HepG2 (cell line): Measurements from ENCODE around the gene ZNF333. TPM values are rescaled to one million over a fixed set of nuclear protein-coding genes. Genes with fewer than 3 reads are reported as not detected.
A peak's percentile ranks its signal among the peaks of the same experiment; 100 is the strongest.

Source experiments
- HNF4A ChIP-seq: sonication (generic); formaldehyde crosslinking; IDR thresholded peaks from 2 replicates; pipeline ENCODE4 v1.4.0; 2020; ENCODE audit warnings: missing genetic modification reagents
- HNF4G ChIP-seq, 2 experiments: sonication (generic) in 1 of 2; formaldehyde crosslinking in 1 of 2; IDR thresholded peaks; 2 replicates each; pipeline versions ENCODE4 v1.4.0 to v1.6.1; 2011 to 2020; ENCODE audit warnings: borderline replicate concordance in 2 of 2, low read depth in 2 of 2, mild to moderate bottlenecking in 2 of 2, low read length in 1 of 2, missing genetic modification reagents in 1 of 2, moderate library complexity in 1 of 2
- JUN ChIP-seq: sonication (generic); formaldehyde crosslinking; IDR thresholded peaks from 2 replicates; pipeline ENCODE4 v1.4.0; 2020; ENCODE audit warnings: mild to moderate bottlenecking, missing genetic modification reagents
- KLF6 ChIP-seq: IDR thresholded peaks from 2 replicates; pipeline ENCODE4 v1.8.0; 2016; ENCODE audit warnings: missing biosample characterization, missing genetic modification reagents
- KLF9 ChIP-seq: IDR thresholded peaks from 2 replicates; pipeline ENCODE4 v1.6.1; 2016; ENCODE audit warnings: low read depth
- MED13 ChIP-seq: sonication (generic); formaldehyde crosslinking; IDR thresholded peaks from 2 replicates; pipeline ENCODE4 v1.5.0; 2020; ENCODE audit warnings: missing genetic modification reagents
- MIER3 ChIP-seq: IDR thresholded peaks from 2 replicates; pipeline ENCODE4 v1.6.1; 2016; ENCODE audit warnings: missing compliant biosample characterization, borderline replicate concordance
- MTA1 ChIP-seq: sonication (generic); formaldehyde crosslinking; IDR thresholded peaks from 2 replicates; pipeline ENCODE4 v1.4.0; 2020; ENCODE audit warnings: missing genetic modification reagents, mild to moderate bottlenecking, borderline replicate concordance
- SETDB1 ChIP-seq: sonication (generic); formaldehyde crosslinking; IDR thresholded peaks from 2 replicates; pipeline ENCODE4 v1.5.1; 2020; ENCODE audit warnings: missing genetic modification reagents, mild to moderate bottlenecking, borderline replicate concordance
- SIN3B ChIP-seq: fragments of 150-350 bp; IDR thresholded peaks from 2 replicates; pipeline ENCODE4 v1.6.1; 2014; ENCODE audit warnings: low read length
- SMC3 ChIP-seq: IDR thresholded peaks from 2 replicates; pipeline ENCODE4 v1.6.1; 2011; ENCODE audit warnings: low read length, improper control_type of control experiment
- TAF1 ChIP-seq: sonication (generic); formaldehyde crosslinking; IDR thresholded peaks from 2 replicates; pipeline ENCODE4 v1.4.0; 2020; ENCODE audit warnings: missing genetic modification reagents
- THAP11 ChIP-seq: IDR thresholded peaks from 2 replicates; pipeline ENCODE4 v1.6.1; 2016; ENCODE audit warnings: missing biosample characterization, missing genetic modification reagents
- TMF1 ChIP-seq: sonication (generic); formaldehyde crosslinking; IDR thresholded peaks from 2 replicates; pipeline ENCODE4 v1.8.1; 2022; ENCODE audit warnings: low read depth, missing genetic modification reagents
- ZNF350 ChIP-seq: sonication (generic); formaldehyde crosslinking; IDR thresholded peaks from 2 replicates; pipeline ENCODE4 v1.4.0; 2020; ENCODE audit warnings: mild to moderate bottlenecking, low read depth, missing genetic modification reagents, borderline replicate concordance
- ZNF354B ChIP-seq: sonication (generic); formaldehyde crosslinking; IDR thresholded peaks from 2 replicates; pipeline ENCODE4 v1.8.0; 2022; ENCODE audit warnings: mild to moderate bottlenecking, missing genetic modification reagents
- ZNF484 ChIP-seq: sonication (generic); formaldehyde crosslinking; IDR thresholded peaks from 2 replicates; pipeline ENCODE4 v1.5.1; 2020; ENCODE audit warnings: mild to moderate bottlenecking, low read depth, missing genetic modification reagents, borderline replicate concordance
- ZNF792 ChIP-seq: IDR thresholded peaks from 2 replicates; pipeline ENCODE4 v1.6.1; 2016
- polyA plus RNA-seq, 8 experiments: library from polyadenylated mRNA; depleted of rRNA in 3 of 8; stranded (reverse) in 7 of 8; unstranded in 1 of 8; fragments of >200 nt; fragmentation: Illumina TruSeq in 4 of 8; extraction: Trizol in 4 of 8; gene quantifications; 2 replicates each; pipeline versions ENCODE4 v1.2.1 to v1.2.3, GENCODE V29; 2011 to 2016; ENCODE audit warnings: low read depth in 4 of 8, missing spikeins in 1 of 8, mixed read lengths in 1 of 8; ENCODE audit not compliant: insufficient read depth in 1 of 8
- total RNA-seq, 5 experiments: library from RNA; depleted of rRNA; stranded (reverse); fragments of >200 nt; fragmentation: Illumina TruSeq; extraction: Trizol; gene quantifications; 2 replicates each; pipeline ENCODE4 v1.2.3, GENCODE V29; 2016; ENCODE audit warnings: low read depth in 1 of 5
- TF ChIP-seq, protein P1 (sequence below): sonication (generic); formaldehyde crosslinking; IDR thresholded peaks from 2 replicates; pipeline ENCODE4 v1.4.0; 2020; ENCODE audit warnings: missing genetic modification reagents
- TF ChIP-seq, protein P2 (sequence below): sonication (generic); formaldehyde crosslinking; IDR thresholded peaks from 2 replicates; pipeline ENCODE4 v1.8.0; 2022; ENCODE audit warnings: missing genetic modification reagents, mild to moderate bottlenecking, moderate library complexity, borderline replicate concordance
- TF ChIP-seq, protein P3 (sequence below): sonication (generic); formaldehyde crosslinking; IDR thresholded peaks from 2 replicates; pipeline ENCODE4 v1.4.0; 2020; ENCODE audit warnings: missing genetic modification reagents, borderline replicate concordance
- TF ChIP-seq, protein P4 (sequence below): sonication (generic); formaldehyde crosslinking; conservative IDR thresholded peaks from 2 replicates; pipeline ENCODE4 v1.4.0; 2020; ENCODE audit warnings: missing genetic modification reagents
- TF ChIP-seq, protein P5 (sequence below): IDR thresholded peaks from 2 replicates; pipeline ENCODE4 v1.6.1; 2018; ENCODE audit warnings: missing genetic modification reagents

The ZNF333 gene
- total and polyA plus RNA-seq, 2 of the 13 experiments (the other 11 are each of a cell fraction or from before 2014, with no cell fraction given) = 3.4 to 6.4 TPM

DNA sequence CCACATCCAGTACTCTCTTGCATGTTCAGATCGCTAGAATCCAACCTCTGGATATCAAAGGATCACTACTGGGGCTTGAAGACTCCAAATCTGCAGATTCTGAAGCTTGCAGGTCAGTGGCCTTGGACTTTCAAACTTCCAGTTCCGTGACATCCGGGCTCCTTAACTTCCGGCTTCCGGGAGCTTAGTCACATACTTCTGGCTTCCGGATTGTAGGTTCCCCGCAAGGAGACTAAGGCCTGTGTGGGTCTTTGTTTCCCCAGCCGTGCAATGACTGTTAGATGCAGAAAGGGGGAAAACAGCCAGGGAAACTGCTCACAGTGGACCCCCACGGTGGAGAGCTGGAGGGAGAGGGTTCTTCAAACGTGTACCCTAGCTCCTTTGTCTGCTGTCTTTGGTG lies 41.4 kb downstream of the ZNF333 start (continued):
- TF ChIP-seq, protein P1, sequence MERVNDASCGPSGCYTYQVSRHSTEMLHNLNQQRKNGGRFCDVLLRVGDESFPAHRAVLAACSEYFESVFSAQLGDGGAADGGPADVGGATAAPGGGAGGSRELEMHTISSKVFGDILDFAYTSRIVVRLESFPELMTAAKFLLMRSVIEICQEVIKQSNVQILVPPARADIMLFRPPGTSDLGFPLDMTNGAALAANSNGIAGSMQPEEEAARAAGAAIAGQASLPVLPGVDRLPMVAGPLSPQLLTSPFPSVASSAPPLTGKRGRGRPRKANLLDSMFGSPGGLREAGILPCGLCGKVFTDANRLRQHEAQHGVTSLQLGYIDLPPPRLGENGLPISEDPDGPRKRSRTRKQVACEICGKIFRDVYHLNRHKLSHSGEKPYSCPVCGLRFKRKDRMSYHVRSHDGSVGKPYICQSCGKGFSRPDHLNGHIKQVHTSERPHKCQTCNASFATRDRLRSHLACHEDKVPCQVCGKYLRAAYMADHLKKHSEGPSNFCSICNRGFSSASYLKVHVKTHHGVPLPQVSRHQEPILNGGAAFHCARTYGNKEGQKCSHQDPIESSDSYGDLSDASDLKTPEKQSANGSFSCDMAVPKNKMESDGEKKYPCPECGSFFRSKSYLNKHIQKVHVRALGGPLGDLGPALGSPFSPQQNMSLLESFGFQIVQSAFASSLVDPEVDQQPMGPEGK = no peak
- TF ChIP-seq, protein P2, sequence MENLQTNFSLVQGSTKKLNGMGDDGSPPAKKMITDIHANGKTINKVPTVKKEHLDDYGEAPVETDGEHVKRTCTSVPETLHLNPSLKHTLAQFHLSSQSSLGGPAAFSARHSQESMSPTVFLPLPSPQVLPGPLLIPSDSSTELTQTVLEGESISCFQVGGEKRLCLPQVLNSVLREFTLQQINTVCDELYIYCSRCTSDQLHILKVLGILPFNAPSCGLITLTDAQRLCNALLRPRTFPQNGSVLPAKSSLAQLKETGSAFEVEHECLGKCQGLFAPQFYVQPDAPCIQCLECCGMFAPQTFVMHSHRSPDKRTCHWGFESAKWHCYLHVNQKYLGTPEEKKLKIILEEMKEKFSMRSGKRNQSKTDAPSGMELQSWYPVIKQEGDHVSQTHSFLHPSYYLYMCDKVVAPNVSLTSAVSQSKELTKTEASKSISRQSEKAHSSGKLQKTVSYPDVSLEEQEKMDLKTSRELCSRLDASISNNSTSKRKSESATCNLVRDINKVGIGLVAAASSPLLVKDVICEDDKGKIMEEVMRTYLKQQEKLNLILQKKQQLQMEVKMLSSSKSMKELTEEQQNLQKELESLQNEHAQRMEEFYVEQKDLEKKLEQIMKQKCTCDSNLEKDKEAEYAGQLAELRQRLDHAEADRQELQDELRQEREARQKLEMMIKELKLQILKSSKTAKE (CRISPR knock-in tag) = no peak
- TF ChIP-seq MED13 (CRISPR knock-in tag) = no peak
- 0 out of 2 replicates have a peak, but pooled peaks have one; percentile 14 for TF ChIP-seq TAF1 (CRISPR knock-in tag)
- TF ChIP-seq, protein P3, sequence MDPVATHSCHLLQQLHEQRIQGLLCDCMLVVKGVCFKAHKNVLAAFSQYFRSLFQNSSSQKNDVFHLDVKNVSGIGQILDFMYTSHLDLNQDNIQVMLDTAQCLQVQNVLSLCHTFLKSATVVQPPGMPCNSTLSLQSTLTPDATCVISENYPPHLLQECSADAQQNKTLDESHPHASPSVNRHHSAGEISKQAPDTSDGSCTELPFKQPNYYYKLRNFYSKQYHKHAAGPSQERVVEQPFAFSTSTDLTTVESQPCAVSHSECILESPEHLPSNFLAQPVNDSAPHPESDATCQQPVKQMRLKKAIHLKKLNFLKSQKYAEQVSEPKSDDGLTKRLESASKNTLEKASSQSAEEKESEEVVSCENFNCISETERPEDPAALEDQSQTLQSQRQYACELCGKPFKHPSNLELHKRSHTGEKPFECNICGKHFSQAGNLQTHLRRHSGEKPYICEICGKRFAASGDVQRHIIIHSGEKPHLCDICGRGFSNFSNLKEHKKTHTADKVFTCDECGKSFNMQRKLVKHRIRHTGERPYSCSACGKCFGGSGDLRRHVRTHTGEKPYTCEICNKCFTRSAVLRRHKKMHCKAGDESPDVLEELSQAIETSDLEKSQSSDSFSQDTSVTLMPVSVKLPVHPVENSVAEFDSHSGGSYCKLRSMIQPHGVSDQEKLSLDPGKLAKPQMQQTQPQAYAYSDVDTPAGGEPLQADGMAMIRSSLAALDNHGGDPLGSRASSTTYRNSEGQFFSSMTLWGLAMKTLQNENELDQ (CRISPR knock-in tag) = no peak
- no peak for TF ChIP-seq SMC3
- no peak for TF ChIP-seq ZNF484 (CRISPR knock-in tag)
- TF ChIP-seq ZNF350 (CRISPR knock-in tag) = no peak
- no peak for TF ChIP-seq ZNF792 (CRISPR knock-in tag)
- no peak for TF ChIP-seq MTA1
- peak; percentile 97 for TF ChIP-seq SETDB1 (CRISPR knock-in tag)
- TF ChIP-seq KLF9 = no peak
- no peak for TF ChIP-seq MIER3 (CRISPR knock-in tag)
- TF ChIP-seq KLF6 (CRISPR knock-in tag) = no peak
- TF ChIP-seq SIN3B = no peak
- no peak for TF ChIP-seq JUN
- peak; percentile 72 for TF ChIP-seq HNF4A (CRISPR knock-in tag)
- TF ChIP-seq THAP11 (CRISPR knock-in tag) = 0 out of 2 replicates have a peak, but pooled peaks have one; percentile 29
- peak; percentile 45; the same call in 1 of the 2 replicates for TF ChIP-seq HNF4G (IDR thresholded peaks at IDR 0.05; ENCODE audit: borderline replicate concordance, low read depth, low read length)
- no peak for TF ChIP-seq HNF4G (CRISPR knock-in tag; IDR thresholded peaks at IDR 0.05; ENCODE audit: borderline replicate concordance, low read depth)
- no peak for TF ChIP-seq TMF1
- TF ChIP-seq, protein P4, sequence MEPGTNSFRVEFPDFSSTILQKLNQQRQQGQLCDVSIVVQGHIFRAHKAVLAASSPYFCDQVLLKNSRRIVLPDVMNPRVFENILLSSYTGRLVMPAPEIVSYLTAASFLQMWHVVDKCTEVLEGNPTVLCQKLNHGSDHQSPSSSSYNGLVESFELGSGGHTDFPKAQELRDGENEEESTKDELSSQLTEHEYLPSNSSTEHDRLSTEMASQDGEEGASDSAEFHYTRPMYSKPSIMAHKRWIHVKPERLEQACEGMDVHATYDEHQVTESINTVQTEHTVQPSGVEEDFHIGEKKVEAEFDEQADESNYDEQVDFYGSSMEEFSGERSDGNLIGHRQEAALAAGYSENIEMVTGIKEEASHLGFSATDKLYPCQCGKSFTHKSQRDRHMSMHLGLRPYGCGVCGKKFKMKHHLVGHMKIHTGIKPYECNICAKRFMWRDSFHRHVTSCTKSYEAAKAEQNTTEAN (CRISPR knock-in tag) = no peak
- no peak for TF ChIP-seq ZNF354B
- TF ChIP-seq, protein P5, sequence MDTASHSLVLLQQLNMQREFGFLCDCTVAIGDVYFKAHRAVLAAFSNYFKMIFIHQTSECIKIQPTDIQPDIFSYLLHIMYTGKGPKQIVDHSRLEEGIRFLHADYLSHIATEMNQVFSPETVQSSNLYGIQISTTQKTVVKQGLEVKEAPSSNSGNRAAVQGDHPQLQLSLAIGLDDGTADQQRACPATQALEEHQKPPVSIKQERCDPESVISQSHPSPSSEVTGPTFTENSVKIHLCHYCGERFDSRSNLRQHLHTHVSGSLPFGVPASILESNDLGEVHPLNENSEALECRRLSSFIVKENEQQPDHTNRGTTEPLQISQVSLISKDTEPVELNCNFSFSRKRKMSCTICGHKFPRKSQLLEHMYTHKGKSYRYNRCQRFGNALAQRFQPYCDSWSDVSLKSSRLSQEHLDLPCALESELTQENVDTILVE (CRISPR knock-in tag) = no peak
